HG02571 (cell line): ENCODE data around the gene ERFL.

Experiments used
- ATAC-seq: cut with Tn5 transposase; IDR thresholded peaks from one replicate; pipeline ENCODE4 v1.9.1; 2021; ENCODE audit warnings: mild to moderate bottlenecking, moderate library complexity; ENCODE audit not compliant: unreplicated experiment

Gene ERFL

GRCh38 chr19:41928221-41928683, at the start of gene ERFL:
ERFL (minus strand) TSS chr19:41928449; CDS start chr19:41912919, 15,530 bp downstream.
- ATAC-seq = no peak

GRCh38 chr19:41977916-41978315, 49.7 kb upstream of the ERFL start:
- no peak for ATAC-seq

DNA sequence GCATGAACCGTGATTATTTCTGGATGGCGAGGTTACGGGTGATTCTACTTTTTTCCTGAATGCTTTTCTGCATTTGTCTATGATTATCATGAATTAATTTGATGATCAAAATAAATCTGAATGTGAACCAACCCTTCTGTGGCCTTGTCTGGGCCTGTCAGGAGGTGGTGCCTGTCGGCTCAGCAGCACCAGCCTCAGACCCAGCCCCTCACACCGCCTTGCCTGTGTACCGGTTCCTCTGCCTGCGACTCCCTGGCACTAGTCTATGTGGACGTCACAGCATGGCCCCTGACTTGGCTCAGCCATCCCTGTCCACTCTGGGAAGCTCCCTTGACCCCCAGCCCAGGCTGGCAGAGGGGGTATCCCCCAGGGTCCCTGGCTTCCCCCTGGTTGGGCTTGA, 46.4 kb upstream of the ERFL start:
- ATAC-seq = no peak

- no peak for ATAC-seq
Measured at GRCh38 chr19:41971363-41971762, 43.1 kb upstream of the ERFL start.

GRCh38 chr19:41969772-41970458, 41.7 kb upstream of the ERFL start:
- no peak for ATAC-seq

GRCh38 chr19:41968751-41969595, 40.7 kb upstream of the ERFL start:
- no peak for ATAC-seq

DNA sequence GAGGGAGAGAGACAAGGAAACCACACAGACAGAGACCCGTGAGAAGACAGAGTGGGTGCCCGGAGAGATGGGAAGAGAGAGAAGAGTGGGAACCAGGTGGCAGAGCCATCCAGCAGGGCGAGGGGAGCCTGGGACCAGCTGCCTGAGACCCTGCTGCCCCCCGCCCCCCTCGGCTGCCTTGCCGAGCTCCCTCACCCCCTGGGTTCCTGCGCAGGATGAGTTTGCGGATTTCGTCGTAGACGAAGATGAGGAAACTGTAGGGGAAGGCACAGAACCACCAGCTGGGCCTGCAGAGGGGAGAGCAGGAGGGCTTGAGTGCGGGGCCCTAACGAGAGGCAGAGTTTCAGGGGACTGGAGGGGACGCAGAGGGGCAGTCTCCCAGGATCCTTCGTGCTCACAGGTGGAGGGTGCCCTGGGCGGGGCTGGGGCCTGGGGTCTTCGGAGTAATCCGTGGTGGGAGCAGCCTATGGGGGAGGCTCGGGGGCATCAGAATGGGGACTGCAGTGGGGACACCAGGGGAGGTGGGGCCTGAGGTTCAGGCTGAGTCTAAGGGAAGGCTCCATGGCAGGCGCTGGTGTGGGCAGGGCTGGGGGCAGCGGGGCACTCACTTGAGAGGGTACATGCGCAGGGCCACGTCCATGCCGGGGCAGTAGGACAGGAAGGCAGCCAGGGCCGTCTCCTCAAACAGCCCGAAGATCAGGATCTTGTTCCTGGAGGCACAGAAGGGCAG, 39.0 kb upstream of the ERFL start:
- ATAC-seq = no peak

DNA sequence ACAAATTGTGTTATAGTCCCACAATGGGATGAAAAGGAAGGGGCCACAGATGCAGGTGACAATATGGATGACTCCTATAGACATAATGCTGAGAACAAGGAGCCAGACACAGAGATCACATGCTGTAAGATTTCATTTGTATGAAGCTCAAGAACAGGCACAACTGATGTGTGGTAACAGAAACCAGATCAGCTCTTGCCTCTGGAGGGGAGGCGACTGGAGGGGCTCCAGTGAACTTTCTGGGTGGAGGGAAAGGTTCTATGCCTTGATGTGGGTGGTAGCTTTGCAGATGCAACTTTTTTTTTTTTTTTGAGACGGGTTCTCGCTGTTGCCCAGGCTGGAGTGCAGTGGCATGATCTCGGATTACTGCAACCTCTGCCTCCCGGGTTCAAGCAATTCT, 36.9 kb upstream of the ERFL start:
- ATAC-seq = no peak

DNA sequence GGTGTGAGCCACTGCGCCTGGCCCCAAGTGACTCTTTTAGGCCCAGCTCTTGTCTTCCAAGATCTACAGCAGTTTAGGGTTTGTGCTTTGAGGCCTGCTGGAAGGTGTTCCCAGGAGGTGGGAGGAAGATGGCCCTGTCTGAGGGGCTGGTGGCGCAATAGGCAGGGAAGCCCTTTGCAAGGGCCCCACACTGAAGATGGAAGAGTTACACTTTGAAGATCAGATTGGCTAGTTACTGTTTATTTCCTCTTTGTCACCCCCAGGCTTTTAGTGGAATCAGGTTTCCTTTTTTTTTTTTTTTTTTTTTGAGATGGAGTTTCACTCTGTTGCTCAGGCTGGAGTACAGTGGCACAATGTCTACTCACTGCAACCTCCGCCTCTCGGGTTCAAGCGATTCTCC, 32.7 kb upstream of the ERFL start:
- no peak for ATAC-seq

DNA sequence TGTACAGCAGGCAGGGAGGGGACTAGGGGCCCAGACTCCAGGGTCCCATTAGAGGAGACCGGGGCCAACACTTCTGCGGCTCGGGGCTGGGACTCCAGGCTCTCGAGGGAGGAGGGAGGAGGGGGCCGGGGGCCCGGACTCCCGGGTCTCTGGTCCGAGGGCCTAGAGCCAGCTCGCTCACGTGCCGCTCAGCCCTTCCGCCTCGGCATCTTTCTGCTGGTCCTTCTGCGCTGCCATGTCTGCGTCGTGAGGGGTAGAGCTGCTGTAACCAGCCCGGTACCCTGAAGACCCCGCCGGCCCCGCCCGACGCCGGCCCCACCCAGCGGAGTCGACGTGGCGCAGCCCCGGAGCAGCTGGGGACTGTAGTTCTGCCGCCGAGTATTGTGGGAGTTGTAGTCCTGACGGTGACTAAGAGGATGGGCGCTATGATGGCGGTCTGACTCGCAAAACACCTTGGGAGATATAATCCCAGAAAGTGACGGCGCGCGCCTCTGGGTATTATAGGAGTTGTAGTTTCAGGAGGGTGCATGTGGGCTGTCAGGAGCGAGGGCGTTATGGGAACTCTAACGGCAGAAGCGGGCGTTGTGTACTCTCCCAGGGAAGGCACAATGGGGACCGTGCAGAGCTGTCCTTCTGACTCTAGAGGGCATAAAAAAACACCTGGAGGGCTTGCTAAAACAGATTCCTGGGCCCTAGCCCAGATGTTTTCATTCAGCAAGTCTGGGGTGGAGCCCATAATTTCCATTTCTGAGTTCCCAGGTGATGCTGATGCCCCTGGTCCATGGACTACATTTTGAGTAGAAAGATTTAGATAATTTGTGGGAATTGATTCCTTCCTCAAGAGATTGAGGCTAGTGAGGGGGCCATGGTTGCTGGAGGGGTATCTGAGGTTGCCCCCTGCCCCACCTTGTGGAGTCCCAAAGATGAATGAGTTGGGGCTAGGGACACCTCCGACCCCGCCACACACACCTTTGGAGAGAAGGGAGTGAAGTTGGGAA, 31.1 kb upstream of the ERFL start, which contains the start of gene RABAC1:
RABAC1 (minus strand) TSS at position 266 of the 998 bp plus-strand sequence; CDS start at position 237, 29 bp downstream.
- ATAC-seq = peak; percentile 84

DNA sequence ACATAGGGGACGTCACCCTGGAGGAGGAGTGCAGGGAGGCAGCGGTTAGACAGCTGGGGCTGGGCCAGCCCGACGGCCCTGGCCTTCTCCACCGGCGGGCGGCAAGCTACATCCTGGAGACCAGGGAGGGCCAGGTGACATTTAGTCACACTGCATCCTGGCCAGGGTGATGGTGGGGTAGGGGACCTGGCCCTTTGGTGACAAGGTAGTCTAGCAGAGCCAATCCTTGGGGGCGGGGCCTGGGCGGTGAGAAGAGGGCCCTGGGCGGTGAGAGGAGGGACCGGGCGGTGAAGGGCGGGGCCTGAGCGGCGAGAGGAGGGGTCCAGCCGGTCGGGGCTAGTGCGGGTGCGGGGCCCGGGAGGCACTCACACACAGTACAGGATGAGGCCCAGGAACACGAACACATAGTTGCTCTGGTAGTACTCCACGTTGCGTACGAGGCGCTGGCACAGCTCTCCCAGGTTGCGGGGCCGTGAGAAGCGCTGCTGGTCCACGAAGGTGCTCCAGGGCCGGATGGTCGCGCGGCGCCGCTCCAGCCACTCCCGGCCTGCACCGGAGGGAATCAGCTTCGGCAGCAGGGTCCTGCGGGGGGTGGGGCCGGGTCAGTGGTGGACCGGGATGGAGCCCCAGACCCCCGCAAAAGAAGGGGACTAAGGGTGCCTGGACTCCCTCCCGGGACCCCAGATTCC, 30.3 kb upstream of the ERFL start:
- ATAC-seq = peak; percentile 44

DNA sequence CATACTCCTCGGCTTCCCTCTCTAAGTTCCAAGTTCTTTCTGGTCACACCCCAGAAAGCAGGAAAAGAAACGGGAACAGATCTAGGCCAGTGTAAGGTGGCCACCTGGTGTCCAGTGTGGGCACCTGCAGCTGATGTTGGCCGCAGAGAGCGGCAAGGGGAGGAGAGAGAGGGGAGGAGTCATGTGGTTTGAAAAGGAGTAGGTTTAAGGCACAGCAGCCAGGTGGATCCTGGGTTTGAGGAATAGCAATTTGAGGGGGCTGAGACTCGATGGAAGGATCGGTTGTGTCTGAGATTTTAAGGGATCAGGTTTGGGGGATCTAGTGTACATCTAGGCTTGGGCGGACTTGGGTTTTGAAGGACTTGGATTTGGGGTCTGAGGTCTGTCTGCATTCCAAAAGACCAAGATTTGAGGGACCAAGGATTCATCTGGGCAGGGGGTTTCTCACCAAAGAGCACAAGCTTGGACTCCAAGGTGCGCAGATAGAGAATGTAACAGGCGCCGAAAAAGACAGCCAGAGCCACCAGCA, 29.7 kb upstream of the ERFL start:
- ATAC-seq = no peak

- ATAC-seq = no peak
Measured at GRCh38 chr19:41957161-41957837, 29.1 kb upstream of the ERFL start.

- no peak for ATAC-seq
Measured at GRCh38 chr19:41956621-41957020, 28.4 kb upstream of the ERFL start.

DNA sequence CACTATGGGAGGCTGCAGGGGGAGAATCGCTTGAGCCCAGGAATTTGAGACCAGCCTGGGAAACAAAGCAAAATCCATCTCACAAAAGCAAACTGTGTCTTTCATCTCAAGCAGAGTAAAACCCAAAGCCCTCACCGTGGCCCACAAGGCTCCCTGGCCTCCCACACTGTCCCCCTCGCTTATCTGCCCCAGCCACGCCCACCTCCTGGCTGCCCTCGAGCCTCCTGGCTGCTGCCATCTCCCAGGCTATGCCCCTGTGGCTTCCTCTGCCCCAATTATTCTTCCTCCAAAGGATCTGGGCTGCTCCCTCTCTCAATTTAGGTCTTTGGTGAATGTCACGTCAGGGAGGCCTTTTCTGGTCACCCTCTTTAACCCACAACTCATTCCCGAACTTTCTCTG, 27.3 kb upstream of the ERFL start:
- no peak for ATAC-seq

GRCh38 chr19:41951686-41952172, 23.5 kb upstream of the ERFL start:
- no peak for ATAC-seq

GRCh38 chr19:41947091-41947490, 18.8 kb upstream of the ERFL start:
- ATAC-seq = no peak

DNA sequence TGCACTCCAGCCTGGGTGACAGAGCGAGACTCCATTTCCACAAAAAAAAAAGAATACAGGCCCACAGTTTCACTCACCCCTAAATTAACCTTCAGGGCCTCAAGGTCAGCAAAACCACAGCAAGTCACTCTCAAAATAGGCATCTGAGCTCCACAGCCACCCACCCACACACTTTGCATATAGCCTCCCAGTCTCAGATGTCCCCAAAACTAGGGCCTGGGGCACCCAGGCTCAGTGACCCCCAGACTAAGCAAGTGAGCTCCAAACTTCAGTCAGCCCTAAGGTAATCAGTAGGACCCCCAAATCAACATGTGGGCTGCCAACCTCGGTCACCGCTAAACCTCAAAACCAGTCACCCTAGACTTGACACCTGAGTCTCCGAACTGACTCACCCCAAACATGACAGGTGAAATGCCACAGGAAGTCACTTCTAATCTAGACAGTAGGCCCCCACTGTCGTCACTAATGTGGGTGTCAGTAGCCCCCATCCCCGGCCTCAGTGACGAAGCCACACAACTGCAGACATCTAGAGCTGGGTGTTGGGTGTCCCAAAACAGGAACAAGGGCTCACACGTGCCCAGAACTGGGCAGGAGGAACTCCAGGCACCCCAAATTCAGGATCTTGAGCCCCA, 17.0 kb upstream of the ERFL start:
- ATAC-seq = peak; percentile 70
